ENCODE measurements around the gene GMDS.

The GMDS gene

GRCh38 chr6:2173203-2173961, 72.0 kb downstream of the GMDS start:
- no peak for DNase-seq

- DNase-seq = no peak
Observed at GRCh38 chr6:2171728-2172127, 73.7 kb downstream of the GMDS start.

GRCh38 chr6:2168480-2168879, 76.9 kb downstream of the GMDS start:
- no peak for DNase-seq

- DNase-seq = peak in 1 of 14 donors; percentile 8
Observed at GRCh38 chr6:2166717-2167116, 78.7 kb downstream of the GMDS start.

DNA sequence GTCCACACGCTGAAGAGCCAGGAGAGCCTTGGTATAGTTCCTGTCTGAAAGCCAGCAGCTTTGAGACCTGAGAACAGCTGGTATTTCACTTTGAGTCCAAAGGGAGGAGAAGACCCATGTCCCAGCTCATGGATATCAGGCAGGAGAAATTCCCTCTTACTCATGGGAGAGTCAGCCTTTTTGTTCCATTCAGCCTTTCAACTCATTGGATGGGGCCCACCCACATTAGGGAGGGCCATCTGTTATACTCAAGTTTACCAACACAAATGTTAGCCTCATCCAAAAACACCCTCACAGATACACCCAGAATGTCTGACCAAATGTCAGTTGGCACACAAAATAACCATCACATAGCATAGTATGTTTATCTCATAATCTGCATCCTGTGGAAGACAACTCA, 80.1 kb downstream of the GMDS start:
- peak in 1 of 14 donors; percentile 64 for DNase-seq

DNA sequence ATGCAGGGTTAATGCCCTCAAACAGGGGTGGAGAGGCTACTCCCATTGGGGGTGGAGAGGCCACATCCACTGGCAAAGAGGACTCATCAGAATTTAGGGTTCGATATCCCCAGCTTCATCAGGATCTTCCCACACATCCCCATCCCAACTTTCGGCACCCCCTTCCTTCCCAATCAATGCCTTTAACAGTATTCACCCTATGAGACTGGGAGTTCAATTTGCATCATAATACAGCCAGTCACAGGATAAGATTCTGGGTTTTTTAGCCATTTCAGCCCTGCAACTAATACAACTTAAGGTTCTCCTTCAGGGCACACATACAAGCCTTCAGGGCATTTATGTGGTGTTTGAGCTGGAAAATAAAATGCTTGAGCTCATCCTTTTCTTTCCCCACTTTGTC, 80.9 kb downstream of the GMDS start:
- DNase-seq = no peak

- no peak for DNase-seq
Observed at GRCh38 chr6:2162079-2162445, 83.3 kb downstream of the GMDS start.

- DNase-seq = no peak
Observed at GRCh38 chr6:2158596-2159271, 86.7 kb downstream of the GMDS start.

- no peak for DNase-seq
Observed at GRCh38 chr6:2157441-2158127, 87.8 kb downstream of the GMDS start.

GRCh38 chr6:2155206-2155605, 90.2 kb downstream of the GMDS start:
- DNase-seq = no peak

DNA sequence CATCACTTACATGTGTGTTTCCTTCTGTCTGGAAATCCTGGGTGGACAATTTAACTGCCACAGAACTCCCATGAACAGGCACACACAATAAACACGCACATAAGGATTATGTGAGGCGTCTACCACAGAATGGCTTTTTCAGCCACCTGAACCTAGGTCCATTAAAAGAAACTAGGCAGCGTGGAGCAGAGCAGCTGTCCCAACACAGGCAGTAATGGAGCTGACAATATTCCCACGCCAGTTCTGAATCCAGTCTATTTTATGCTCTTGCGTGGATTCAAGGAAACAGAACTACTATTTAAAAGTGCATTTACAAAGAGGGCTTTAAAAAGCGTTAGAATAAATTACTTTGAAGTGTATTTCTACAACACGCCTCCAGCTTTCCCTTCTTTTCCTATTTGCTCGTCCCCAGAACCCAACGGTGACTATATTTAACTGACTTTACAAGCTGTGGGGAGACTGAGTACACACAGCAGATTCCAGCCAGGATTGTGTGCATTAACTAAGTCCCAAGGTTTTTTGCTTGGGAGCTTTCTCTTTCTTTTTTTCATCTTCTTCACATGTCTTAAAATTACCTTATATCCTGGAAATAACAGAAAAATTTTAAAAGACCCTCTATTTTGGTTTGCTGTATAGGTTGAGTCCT, 95.9 kb downstream of the GMDS start:
- no peak for DNase-seq

GRCh38 chr6:2148748-2149147, 96.7 kb downstream of the GMDS start:
- DNase-seq = no peak

- DNase-seq = no peak
Observed at GRCh38 chr6:2147766-2148448, 97.5 kb downstream of the GMDS start.

DNA sequence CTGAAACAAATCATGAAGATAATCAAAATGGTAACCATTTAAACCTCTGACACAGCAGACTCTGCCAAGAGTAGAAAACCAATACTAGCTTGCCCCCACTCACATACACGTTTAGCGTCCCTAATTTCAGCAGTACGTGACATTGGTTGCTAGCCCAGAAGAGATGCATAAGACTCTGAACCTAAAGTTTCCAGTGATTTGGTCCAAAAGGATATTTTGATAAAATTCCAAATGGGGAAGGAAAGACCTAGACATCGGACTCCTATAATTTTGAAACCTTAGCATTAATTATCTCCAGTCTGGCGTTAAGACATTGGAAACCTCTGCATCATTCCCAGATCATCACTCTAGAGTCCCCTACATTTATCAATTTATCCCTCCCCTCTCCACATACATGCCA, 98.1 kb downstream of the GMDS start:
- no peak for DNase-seq

DNA sequence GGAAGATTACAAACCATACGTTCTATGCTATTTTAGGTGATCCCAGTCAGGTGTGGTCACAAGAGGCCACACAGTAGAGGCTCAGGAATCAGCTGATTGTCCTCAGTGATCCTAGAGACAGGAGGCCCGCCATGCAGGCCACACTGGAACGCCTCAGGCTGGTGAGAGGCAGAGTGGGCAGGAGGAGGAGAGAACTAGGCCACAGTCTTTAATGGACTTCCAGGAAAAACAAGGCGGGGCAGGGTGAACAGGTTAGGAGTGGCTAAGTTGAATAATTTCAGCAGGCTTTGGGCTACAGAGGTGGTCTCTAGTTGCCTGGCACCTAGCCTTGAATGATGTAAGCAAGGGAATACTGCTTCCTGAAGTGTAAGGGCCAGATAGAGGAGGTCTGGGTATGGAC, 101.2 kb downstream of the GMDS start:
- no peak for DNase-seq

- no peak for DNase-seq
Observed at GRCh38 chr6:2141644-2142290, 103.6 kb downstream of the GMDS start.

DNA sequence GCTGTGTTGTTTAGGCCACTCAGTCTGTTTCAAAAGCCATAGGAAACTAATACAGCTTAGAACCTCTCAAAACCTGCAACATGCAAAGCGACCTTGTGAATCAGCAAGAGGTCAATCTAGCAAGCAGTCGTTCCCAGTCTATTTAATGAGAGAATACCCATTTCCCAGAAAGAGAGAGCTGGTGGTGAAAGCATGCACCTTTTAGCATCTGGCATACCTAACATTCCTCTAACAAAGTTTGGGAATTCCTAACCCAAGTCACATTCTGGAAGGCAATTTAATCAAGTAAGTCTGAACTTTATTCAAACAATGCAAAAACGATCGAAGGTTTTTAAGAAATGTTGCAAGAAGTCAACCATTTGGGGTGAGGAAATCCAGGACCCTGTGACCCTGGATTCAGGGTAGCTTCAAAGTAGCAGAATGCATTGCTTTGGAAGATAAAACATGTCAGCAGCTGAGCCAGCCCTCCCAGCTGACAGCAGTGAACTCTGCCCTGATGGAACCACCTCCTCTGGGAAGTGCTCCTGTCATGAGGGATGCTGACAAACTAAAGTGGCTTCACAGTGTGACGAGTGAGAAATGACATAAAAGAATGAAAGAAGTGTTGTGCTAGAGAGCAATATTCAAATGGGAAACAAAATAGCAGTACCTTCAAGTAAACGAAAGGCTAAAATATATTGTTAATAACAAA, 104.8 kb downstream of the GMDS start:
- DNase-seq = no peak

- no peak for DNase-seq
Observed at GRCh38 chr6:2135401-2135800, 110.0 kb downstream of the GMDS start.

DNA sequence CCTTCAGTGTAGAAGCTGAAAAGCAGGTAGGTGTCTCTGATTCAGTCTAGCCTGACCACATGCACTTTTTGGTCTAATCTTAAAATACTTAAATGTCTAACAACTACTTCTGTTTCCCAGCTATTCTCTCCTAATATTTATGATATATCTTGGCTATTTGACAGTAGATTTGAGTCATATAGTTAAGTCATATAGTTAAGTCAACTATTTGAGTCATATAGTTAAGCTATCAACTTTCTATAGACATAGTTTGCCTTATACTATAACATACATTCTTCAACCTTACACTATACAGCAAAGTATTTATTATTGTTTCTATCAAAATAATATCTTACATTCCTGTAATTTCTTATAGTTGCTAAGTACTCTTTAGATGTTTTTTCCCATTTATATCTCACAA, 110.9 kb downstream of the GMDS start:
- no peak for DNase-seq

GRCh38 chr6:2133716-2134310, 111.6 kb downstream of the GMDS start:
- DNase-seq = no peak

GRCh38 chr6:2132916-2133315, 112.5 kb downstream of the GMDS start:
- no peak for DNase-seq

Measured in C1 segment of cervical spinal cord (tissue), 14 donors.